ENCODE results near the gene ANKS1B.
"Not testable (repeated sequence)": the region's sequence is repeated elsewhere in the genome, so short reads cannot be mapped to it uniquely, and the experiment has no call there.

The ANKS1B gene

DNA sequence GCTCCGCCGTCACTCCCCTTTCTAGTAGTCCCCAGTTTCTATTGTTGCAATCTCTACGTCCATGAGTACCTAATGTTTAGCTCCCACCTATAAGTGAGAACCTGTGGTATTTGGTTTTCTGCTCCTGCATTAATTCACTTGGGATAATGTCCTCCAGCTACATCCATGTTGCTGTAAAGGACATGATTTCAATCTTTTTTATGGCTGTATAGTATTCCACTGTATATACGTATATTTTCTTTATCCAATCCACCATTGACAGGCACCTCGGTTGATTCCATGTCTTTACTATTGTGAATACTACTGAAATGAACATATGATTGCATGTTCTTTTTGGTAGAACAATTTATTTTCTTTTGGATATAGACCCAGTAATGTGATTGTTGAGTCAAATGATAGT, 114.7 kb downstream of the ANKS1B start:
- no peak for DNase-seq (ENCODE audit: low read depth in 2 of 2)

DNA sequence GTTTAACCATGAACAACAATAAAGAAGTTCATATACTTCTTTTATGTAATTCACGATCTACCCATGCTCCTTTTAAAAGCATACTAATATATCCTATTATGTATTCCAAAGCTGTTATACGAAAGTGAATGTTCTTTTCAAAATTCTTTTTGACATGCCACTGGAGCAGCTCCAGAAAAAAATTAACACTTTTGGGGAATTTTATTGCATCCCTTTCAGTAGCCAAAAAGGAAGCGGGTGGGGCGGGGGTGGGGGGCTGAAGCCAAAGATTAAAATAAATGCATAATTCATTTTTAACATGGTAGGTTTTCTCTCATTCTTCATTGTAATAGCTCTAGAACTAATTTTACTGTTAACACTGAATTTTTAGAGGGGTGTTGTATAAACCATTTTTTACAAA, 123.0 kb downstream of the ANKS1B start:
- DNase-seq (ENCODE audit: low read depth in 2 of 2) = no peak

DNA sequence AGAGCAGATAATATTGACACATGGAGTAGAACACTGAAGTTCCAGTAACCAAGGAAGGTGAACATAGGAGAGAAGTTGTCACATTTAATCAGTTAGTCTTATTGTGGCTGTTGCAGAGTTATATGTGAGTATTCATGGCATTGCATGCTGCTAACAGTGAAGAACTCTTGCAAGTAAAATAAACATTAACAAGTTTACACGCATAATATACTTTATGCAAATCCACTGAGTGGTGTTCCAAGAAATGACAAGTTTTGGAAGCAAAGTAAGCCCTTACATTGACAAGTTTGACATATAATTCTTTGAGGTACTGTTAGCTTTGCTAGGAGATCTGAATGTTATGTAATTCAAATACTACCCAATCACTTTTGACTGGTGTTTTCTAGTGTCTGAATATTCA, 125.6 kb downstream of the ANKS1B start:
- DNase-seq (ENCODE audit: low read depth in 2 of 2) = no peak

DNA sequence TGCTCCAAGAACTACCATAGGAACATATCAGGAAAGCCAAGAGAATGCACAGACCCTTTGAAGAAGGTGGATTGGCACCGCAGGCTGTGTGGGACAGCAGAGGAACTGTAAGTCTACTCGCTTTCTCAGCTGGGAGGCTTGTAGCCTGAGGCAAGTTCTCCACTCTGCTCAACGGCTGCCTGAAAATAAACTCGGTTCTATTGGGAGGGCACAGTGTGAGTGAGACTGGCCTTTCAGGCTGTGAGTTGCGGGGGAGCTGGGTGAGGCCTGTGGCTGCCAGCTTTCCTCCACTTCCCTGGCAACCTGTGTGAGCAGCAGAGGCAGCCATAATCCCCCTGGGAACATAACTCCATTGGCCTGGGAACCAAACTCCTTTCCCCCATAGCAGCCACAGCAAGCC, 132.1 kb downstream of the ANKS1B start:
- no peak for DNase-seq (ENCODE audit: low read depth in 2 of 2)

DNA sequence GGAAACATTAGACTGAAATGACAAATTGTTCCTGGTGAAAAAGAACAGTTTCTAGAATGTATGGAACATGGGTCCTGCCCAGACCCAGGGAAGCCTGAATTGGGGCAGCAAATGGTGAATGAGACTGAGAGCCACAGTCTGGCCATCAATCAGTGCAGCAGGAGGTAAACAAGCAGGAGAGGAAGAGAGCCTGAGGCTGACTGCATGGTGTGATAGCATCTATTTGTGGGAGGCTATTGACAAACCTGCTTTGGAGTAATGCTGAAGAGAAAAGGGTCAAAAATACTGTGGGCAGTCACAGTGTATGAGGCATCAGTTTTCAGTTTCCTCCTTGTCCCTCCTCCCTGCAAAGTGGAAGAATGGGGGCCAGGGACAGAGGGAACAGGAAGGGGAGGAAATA, 136.8 kb downstream of the ANKS1B start:
- DNase-seq (ENCODE audit: low read depth in 2 of 2) = no peak

DNA sequence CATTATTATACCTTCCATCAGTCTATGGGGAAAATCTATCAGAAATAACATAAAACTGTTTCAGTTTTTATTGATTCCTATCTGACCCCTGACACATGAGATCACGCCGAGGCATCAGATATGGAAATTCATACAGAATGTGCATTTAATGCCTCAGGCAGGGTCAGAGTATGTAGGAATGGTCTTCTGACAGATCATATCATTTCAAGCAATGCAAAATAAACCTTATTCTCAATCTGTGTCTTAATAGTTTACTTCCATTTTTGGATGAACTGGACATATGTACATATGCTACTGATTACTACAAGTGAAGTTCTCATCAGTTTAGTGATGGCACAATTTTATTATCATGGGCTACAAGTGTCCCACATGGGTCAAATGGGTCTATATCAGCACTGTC, 150.0 kb downstream of the ANKS1B start:
- DNase-seq (ENCODE audit: low read depth in 2 of 2) = no peak

DNA sequence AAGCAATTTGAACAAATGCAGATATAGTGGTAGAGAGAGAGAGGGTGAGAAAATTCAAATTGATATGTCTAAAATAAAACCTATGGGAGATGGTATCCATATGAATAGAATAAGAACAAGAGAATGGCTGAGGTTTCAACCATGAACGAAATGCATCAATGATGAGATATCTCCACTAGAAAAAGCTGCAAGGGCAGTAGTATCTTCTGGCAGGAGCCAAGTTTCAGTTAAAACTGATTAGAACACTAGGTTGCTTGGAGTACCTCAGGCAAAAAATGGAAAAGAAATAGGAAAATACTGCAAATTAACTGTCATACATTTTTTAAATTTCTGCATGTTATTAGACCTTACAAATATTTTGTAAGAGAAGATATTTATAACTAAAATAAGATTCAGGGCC, 151.3 kb downstream of the ANKS1B start:
- no peak for DNase-seq (ENCODE audit: low read depth in 2 of 2)

DNA sequence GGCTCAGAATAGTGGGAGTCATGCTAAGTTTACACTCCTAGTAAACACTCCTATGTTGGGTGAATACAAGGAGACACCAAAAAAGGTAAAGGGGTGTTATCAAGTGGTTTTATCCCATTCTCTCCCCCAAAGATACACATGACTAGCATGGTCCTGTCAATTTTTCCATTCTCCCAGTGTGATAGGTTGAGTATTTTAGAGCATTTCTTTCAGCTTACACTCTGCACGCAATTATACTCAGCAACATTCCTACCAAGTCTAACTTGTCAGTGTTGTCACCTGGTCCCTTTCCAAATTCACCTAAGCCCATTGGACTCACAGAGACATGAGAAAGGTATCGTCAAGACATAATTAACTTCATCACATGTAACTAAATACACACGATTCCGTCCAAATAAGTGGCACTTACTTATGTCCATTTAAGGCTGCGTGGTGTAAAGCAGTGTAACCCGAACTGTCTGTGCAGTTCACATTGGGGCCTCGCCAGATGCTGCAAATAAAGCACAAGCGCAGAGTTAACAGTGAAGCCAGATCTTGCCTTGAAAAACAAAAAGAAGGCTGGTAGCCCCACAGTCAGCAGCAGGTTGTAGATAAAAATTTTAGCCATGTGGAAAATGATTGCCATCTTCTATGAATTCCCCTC, 159.7 kb downstream of the ANKS1B start:
- DNase-seq (ENCODE audit: low read depth in 2 of 2) = no peak

DNA sequence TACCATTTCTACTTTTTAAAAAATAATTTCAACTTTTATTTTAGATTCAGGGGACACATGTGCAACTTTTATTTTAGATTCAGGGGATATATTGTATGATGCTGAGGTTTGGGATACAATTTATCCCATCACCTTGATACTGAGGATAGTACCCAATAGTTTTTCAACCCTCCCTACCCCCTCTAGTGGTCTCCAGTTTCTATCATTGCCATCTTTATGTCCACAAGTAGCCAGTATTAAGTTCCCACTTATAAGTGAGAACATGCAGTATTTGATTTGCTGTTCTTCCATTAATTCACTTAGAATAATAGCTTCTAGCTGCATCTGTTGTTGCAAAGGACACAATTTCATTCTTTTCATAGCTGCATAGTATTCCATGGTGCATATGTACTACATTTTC, 162.5 kb downstream of the ANKS1B start:
- DNase-seq (ENCODE audit: low read depth in 2 of 2) = no peak

DNA sequence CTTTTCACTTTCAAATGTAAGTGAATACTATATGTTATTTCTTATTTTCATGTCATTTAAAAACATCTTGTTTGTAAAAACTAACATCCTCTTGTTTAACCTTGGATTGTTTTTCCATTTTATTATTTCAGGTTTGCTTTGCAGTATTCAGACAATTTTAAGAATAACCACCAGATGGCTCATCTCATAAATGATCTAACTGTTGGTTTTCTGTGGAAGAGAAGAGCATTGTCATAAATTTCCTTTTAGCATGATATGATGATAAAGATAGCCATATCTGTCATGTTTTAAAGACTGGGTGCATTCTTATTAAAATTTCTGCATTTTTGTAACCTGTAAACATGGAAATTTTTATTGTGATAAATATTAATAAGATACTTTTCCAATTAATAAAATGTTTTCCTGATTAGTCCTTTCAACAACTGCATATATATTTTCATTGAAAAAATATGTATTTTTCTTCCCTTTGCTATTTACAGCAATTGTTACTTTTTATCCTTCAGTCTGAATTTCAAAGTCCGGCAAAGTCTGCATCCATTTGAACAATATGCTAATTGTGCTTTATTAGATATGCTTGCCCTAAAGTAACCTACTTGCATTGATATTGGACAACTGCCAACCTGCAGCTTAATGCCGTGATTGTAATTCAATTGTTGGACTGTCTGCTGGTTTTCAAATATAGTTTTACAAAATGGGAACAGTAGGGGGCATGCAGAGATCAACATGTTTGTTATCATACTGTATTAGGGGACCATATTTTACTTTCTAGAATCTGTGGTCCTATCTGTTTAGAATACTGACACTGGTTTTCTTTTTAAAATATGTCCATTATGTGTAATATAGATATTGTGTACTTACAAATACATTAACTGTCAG, 173.8 kb downstream of the ANKS1B start:
- no peak for DNase-seq (ENCODE audit: low read depth in 2 of 2)

DNA sequence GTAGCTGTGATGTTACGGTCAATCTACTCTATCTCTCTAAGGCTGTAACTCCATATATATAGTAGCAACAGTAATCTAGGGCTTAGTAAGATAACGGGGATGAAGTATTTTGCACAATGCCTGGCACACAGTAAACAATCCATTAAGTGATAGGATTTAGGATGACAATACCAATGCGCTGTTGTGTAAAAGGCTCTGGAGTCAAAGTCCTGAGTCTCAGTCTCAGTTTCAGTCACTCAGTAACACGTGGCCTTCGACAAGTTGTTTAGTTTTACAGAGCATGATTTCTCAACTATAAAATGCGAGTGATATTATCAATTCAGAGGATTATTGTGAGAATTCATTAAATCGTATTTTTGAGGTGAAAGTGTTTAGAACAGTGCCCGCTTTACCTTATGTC, 174.8 kb downstream of the ANKS1B start:
- no peak for DNase-seq (ENCODE audit: low read depth in 2 of 2)

DNA sequence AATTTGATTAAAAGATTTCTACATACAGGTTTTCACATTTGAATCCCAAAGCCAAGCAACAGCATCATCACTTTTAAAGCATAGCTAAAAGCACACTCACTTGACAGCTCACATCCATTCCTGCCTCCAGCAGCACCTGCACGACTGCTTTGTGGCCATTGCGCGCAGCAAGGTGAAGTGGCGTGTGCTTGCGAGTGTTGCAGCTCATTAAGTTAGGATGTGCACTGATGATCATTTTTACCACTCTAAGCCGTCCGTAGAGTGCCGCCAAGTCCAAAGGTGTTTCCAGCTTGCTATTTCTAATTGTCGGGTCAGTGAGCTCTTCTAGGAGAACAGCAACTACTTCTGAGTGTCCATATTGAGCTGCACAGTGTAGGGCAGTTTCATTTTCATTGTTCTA, 178.4 kb downstream of the ANKS1B start:
- no peak for DNase-seq (ENCODE audit: low read depth in 2 of 2)

DNA sequence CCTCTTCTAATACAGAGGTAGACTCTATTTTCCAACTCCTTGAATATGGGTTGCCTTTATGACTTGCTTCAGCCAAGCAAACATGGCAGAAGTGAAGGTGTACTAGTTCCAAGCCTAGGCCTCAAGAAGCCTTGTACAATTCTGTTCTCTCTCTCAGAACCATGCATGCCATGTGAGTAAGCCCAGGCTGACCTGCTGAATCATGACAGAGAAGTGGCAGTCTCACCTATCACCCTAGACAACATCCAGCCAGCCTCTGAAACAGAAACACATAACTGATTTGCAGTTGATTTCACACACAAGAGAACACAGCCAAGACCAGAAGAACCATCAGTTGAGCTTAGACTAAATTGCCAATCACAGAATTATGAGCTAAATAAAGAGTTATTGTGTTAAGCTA, 180.0 kb downstream of the ANKS1B start:
- no peak for DNase-seq (ENCODE audit: low read depth in 2 of 2)

DNA sequence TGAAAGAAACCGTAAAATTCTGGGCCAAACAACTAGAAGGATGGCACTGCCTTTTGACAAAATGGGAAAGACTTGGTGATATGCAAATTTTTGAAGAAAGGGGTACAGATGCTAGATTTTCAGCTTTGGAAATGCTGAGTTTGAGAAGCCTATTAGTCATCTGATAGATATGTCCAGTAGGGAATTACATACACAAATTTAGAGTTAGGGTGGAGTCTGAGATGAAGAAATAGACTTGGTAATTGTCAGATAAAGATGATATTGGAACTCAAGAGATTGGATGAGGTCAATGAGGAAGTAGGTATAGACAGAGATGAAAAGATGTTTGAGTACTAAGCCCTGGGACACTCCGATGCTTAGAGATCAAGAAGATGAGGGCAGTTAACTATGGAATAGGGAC, 184.1 kb downstream of the ANKS1B start:
- DNase-seq (ENCODE audit: low read depth in 2 of 2) = no peak

DNA sequence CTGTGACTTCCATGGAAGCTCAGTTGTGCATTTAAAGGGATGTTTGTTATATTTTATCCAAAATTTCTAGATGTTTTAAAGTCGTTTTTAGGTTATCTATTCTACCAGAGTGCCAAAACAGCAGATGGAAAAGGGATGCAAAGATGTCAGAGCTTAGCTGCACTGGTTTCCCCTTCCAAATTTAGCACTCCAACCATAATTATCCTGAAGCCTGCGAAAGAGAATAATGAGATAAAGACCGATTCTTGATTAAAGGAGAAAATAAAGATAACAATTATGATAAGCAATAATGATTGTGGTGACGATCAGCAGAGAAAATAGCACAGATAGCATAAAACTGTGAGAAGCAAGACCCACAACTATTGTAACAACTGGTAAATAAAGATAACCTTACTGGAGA, 186.8 kb downstream of the ANKS1B start:
- DNase-seq (ENCODE audit: low read depth in 2 of 2) = not testable (repeated sequence)

DNA sequence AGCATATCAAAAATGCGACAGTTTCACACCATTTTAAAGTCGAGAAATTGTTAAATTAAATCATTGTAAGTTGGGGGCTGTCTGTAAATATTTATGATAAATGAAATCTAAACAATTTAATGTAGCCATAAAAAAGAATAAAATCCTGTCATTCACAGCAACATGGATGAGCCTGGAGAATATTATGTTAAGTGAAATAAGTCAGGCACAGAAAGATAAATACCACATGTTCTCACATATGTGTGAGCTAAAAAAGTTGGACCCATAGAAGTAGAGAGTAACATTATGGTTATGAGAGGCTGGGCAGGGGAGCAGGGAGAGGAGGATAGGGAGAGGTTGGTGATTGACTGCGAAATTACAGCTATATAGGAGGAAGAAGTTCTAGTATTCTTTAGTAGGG, 201.3 kb downstream of the ANKS1B start:
- no peak for DNase-seq (ENCODE audit: low read depth in 2 of 2)

DNA sequence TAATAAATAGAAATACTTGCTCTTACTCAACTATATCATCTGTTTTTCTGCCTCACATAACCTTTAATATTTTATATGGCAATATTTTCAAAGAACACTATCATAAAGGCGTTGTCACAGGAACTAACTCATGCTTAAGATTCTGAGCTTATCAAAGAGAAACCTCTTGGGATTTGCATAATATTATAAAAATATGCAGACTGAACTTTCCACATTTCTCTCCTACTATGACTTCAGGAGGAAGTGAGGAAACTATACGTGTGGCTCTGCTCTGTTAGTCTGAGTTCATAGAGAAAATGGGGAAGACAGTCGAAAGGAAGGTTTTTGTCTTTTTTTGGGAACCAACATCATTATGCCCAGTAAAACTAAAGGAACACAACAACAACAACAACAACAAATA, 212.5 kb downstream of the ANKS1B start:
- DNase-seq (ENCODE audit: low read depth in 2 of 2) = no peak

DNA sequence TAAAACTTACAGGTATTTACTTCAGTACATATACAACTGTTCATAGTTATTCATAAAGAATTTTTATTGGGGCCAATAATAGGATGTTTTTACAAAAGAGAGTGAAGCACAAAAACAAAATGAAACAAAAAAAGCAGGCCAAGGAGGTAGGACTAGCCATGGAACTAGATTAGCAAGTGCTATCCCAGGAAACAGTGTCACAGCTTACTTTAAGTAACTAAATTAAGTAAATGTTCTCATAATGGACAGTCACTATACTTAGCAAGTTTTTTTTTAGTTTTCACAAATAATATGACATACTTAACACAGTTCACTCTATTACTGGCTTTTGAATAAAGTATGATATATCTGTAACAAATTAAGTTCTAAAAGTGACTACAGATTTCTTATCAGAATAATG, 213.1 kb downstream of the ANKS1B start:
- no peak for DNase-seq (ENCODE audit: low read depth in 2 of 2)

DNA sequence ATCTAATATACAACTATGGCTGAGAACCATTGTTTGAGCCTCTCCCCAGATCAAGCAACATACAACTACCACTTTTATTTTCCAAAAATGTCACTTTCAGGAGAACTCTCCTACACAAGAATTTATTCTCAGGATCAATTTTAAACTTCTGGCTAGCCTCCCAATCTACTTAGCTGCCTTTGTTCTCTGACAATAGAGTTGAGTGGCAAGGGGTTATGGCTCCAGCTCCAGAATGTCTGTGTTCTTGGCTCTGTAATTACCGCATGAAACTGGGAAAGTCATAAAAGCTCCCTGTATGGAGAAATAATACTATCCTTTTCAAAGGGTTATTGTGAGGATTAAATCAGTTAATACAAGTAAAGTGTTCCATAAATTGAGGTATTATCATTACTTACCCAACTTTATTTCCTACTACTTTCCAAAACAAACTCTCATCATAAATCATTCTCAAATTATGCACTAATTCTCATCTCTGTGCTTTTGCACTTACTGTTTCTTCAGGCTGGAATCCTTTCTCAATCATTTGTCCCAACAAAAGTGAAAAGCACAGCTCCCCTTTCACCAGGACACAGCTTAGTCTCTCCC, 215.2 kb downstream of the ANKS1B start:
- DNase-seq (ENCODE audit: low read depth in 2 of 2) = no peak

DNA sequence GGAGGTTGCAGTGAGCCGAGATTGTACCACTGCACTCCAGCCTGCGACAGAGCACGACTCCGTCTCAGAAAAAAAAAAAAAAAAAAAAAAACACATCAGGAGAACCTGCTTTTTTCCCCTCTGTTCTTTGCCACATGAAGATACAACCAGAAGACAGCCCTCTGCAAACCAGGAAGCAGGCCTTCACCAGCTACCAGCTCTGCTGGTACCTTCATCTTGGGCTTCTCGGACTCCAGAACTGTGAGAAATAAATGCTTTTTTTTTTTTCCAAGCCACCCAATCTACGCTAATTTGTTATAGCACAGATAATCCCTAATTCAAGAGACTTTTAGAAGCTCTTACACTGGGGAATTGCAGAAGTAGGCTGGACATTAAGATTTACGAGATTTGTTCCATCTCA, 216.0 kb downstream of the ANKS1B start:
- DNase-seq (ENCODE audit: low read depth in 2 of 2) = no peak

DNA sequence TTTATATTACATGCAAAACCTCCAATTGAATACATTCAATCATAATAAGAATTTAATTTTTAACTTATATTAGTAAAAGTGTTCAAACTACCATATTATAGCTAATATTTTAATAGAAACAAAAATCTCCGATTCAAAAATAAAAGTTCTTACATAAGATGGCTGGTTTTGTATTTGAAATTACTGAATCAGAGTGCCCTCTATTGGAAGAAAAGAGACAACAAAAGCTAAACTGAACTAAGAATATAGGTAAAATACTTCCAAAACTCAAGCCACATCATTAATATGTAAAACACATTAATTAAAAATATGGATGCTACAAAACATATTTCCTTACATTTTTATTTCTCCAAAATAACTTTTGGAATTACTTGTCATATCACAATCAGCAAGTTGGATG, 216.9 kb downstream of the ANKS1B start:
- DNase-seq (ENCODE audit: low read depth in 2 of 2) = no peak

DNA sequence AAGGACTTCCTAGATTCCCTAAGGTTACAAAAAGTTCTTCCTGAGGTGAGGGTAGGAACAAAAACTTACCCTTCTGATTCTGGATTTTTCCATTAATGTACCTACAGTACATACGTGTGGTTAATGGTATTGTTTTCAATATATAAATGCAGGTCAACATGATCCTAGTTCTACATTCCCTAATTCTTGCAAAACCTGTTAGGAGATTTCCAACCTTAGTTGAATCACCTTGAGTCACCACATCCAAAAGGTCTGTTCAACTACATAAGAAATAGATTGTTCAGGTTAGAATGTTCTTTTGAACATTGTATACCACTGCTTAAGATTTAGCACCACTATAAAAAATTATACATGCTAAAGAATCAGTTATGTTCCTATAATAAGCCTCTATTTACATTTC, 218.3 kb downstream of the ANKS1B start:
- DNase-seq (ENCODE audit: low read depth in 2 of 2) = no peak

DNA sequence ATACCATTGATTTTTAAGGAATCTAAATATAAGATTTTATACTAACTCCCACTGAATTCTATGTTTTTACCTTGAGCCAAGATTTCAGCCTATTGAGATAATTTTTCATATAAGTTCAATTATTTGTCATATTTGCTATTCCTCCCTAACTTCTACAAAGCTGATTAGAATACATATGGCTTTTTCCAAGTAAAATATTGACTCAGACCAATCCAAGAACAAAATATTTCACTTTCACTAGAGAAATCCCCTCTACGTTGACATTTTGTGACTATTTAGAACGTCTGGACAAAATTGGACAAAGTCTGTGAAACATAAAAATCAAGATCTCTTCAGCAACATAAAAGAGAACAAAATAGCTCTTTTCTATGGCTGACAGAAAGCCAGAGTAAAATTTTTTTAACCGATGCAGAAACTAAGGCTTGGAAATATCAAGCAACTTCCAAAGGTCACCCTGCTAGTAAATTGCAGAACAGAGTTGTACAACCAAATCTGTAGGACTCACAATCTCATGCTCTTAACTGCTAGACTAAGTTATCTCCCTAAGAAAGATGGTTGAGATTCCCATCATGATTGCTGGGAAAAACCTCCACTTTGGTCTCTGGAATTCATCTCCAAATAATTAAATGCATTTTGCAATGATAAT, 219.1 kb downstream of the ANKS1B start:
- no peak for DNase-seq (ENCODE audit: low read depth in 2 of 2)

All from activated CD4-positive, alpha-beta T cell treated with anti-CD3 and anti-CD28 coated beads for 24 hours (primary cell).